HEK293T (cell line): ENCODE measurements around the gene CACNA1C.

Experiments used
- BHLHE40 ChIP-seq: fragments of 450-650 bp; IDR thresholded peaks from 2 replicates; pipeline ENCODE4 v1.6.1; 2016; ENCODE audit warnings: mild to moderate bottlenecking, moderate library complexity, borderline replicate concordance
- ELF4 ChIP-seq: fragments of 450-650 bp; IDR thresholded peaks from 2 replicates; pipeline ENCODE4 v1.6.1; 2017; ENCODE audit warnings: antibody characterized with exemption
- FOXA1 ChIP-seq: fragments of 450-650 bp; IDR thresholded peaks from 2 replicates; pipeline ENCODE4 v1.6.1; 2016; ENCODE audit warnings: mild to moderate bottlenecking
- FOXM1 ChIP-seq: fragments of 450-650 bp; IDR thresholded peaks from 2 replicates; pipeline ENCODE4 v1.6.1; 2017; ENCODE audit warnings: mild to moderate bottlenecking, borderline replicate concordance
- HDGF ChIP-seq: fragments of 450-650 bp; IDR thresholded peaks from 2 replicates; pipeline ENCODE4 v1.6.1; 2017; ENCODE audit warnings: antibody characterized with exemption, borderline replicate concordance
- L3MBTL2 ChIP-seq: fragments of 450-650 bp; conservative IDR thresholded peaks from 2 replicates; pipeline ENCODE4 v1.6.1; 2016; ENCODE audit warnings: mild to moderate bottlenecking
- LEF1 ChIP-seq: fragments of 450-650 bp; IDR thresholded peaks from 2 replicates; pipeline ENCODE4 v1.6.1; 2017; ENCODE audit warnings: mild to moderate bottlenecking, borderline replicate concordance
- NFRKB ChIP-seq: fragments of 450-650 bp; IDR thresholded peaks from 2 replicates; pipeline ENCODE4 v1.6.1; 2016; ENCODE audit warnings: mild to moderate bottlenecking, moderate library complexity
- SP1 ChIP-seq: fragments of 450-650 bp; IDR thresholded peaks from 2 replicates; pipeline ENCODE4 v1.6.1; 2017
- SUZ12 ChIP-seq: fragments of 450-650 bp; IDR thresholded peaks from 2 replicates; pipeline ENCODE4 v1.6.1; 2016; ENCODE audit warnings: mild to moderate bottlenecking
- ZNF384 ChIP-seq: fragments of 450-650 bp; IDR thresholded peaks from 2 replicates; pipeline ENCODE4 v1.6.1; 2016

- TF ChIP-seq SP1, result no peak
- no peak for TF ChIP-seq FOXM1
- TF ChIP-seq BHLHE40, result no peak
- TF ChIP-seq SUZ12, result no peak
- TF ChIP-seq LEF1, result no peak
- no peak for TF ChIP-seq ELF4
- TF ChIP-seq ZNF384, result no peak
- no peak for TF ChIP-seq HDGF
- TF ChIP-seq FOXA1, result no peak
- TF ChIP-seq L3MBTL2, result no peak
- no peak for TF ChIP-seq NFRKB
These were observed 483.9 kb downstream of the CACNA1C start for GRCh38 chr12:2536724-2537123.
